HG02763 (cell line): ENCODE results near the gene TMOD1.

ENCODE experiments used
- ATAC-seq: cut with Tn5 transposase; IDR thresholded peaks from one replicate; pipeline ENCODE4 v1.9.1; 2021; ENCODE audit warnings: mild to moderate bottlenecking, moderate library complexity; ENCODE audit not compliant: unreplicated experiment

Gene TMOD1

GRCh38 chr9:97515662-97516061 is 14.2 kb downstream of the TMOD1 start:
- ATAC-seq, result no peak

- ATAC-seq, result no peak
Observed at GRCh38 chr9:97516111-97516510, 14.6 kb downstream of the TMOD1 start.

GRCh38 chr9:97517331-97518089 is 16.0 kb downstream of the TMOD1 start:
- no peak for ATAC-seq

GRCh38 chr9:97518166-97518908 is 16.9 kb downstream of the TMOD1 start:
- ATAC-seq, result no peak

- ATAC-seq, result no peak
Observed at GRCh38 chr9:97518909-97519307, 17.4 kb downstream of the TMOD1 start.

GRCh38 chr9:97519441-97519970 is 18.0 kb downstream of the TMOD1 start:
- ATAC-seq, result no peak

GRCh38 chr9:97521576-97522333 is 20.3 kb downstream of the TMOD1 start:
- no peak for ATAC-seq

- ATAC-seq, result no peak
Observed at GRCh38 chr9:97524424-97524823, 23.0 kb downstream of the TMOD1 start.

- no peak for ATAC-seq
Observed at GRCh38 chr9:97525451-97525850, 24.0 kb downstream of the TMOD1 start.

- no peak for ATAC-seq
Observed at GRCh38 chr9:97526895-97527575, 25.6 kb downstream of the TMOD1 start.

GRCh38 chr9:97527626-97528528 is 26.4 kb downstream of the TMOD1 start:
- no peak for ATAC-seq

GRCh38 chr9:97528529-97529230 is 27.2 kb downstream of the TMOD1 start:
- ATAC-seq, result no peak

GRCh38 chr9:97529363-97530076 is 28.1 kb downstream of the TMOD1 start:
- peak; percentile 59 for ATAC-seq

GRCh38 chr9:97531888-97532376 is 30.5 kb downstream of the TMOD1 start:
- no peak for ATAC-seq

GRCh38 chr9:97534185-97534584 is 32.7 kb downstream of the TMOD1 start:
- ATAC-seq, result no peak

- ATAC-seq, result no peak
Observed at GRCh38 chr9:97534961-97535594, 33.6 kb downstream of the TMOD1 start.

GRCh38 chr9:97535771-97536170 is 34.3 kb downstream of the TMOD1 start:
- ATAC-seq, result no peak

- ATAC-seq, result no peak
Observed at GRCh38 chr9:97536480-97536879, 35.0 kb downstream of the TMOD1 start.
